Epithelial cell of esophagus (primary cell): ENCODE results near the gene ZFYVE9.

Experiments used
- DNase-seq: peaks from one replicate; pipeline ENCODE4 v3.0.0; 2010; ENCODE audit warnings: low read depth
- H3K4me3 ChIP-seq: 2 replicates; pipeline ENCODE4 v1.5.1; 2011; ENCODE audit warnings: mild to moderate bottlenecking, low read length, control low read depth
- CTCF ChIP-seq: IDR thresholded peaks from 2 replicates; pipeline ENCODE4 v1.5.1; 2011; ENCODE audit warnings: low read depth, mild to moderate bottlenecking, low read length, control low read depth, inconsistent platforms; ENCODE audit not compliant: insufficient read depth; ENCODE audit errors: missing control alignments

Gene ZFYVE9

GRCh38 chr1:52112489-52112888 is 29.4 kb upstream of the ZFYVE9 start:
- TF ChIP-seq CTCF = no peak
- no peak for DNase-seq
- H3K4me3 ChIP-seq = no peak overlapping the region

GRCh38 chr1:52119301-52120079 is 22.4 kb upstream of the ZFYVE9 start:
- no peak overlapping the region for H3K4me3 ChIP-seq
- TF ChIP-seq CTCF = no peak
- DNase-seq = peak; percentile 17

GRCh38 chr1:52122384-52122783 is 19.5 kb upstream of the ZFYVE9 start:
- no peak for DNase-seq
- TF ChIP-seq CTCF = no peak
- H3K4me3 ChIP-seq = no peak overlapping the region

GRCh38 chr1:52123622-52124021 is 18.3 kb upstream of the ZFYVE9 start:
- TF ChIP-seq CTCF = no peak
- no peak overlapping the region for H3K4me3 ChIP-seq
- no peak for DNase-seq

- H3K4me3 ChIP-seq = no peak overlapping the region
- no peak for DNase-seq
- no peak for TF ChIP-seq CTCF
These were observed 16.0 kb upstream of the ZFYVE9 start for GRCh38 chr1:52125736-52126359.

GRCh38 chr1:52127181-52128180 is 14.4 kb upstream of the ZFYVE9 start:
- no peak overlapping the region for H3K4me3 ChIP-seq
- peak; percentile 93 for DNase-seq

More at GRCh38 chr1:52127181-52128180, 14.4 kb upstream of the ZFYVE9 start:
- peak; percentile 82 for TF ChIP-seq CTCF
